Trophoblast cell (in vitro differentiated cells and primary cell): ENCODE measurements around the gene ZHX3.

Experiments used
- DNase-seq, 2 donors: peaks; one replicate each; pipeline ENCODE4 v3.0.0-alpha.2; 2016
- H2AFZ ChIP-seq: 2 replicates; pipeline ENCODE4 v1.6.1; 2013; ENCODE audit warnings: low read length, moderate library complexity, mild to moderate bottlenecking; ENCODE audit not compliant: insufficient read depth, poor library complexity
- H2AK5ac ChIP-seq: 2 replicates; pipeline ENCODE4 v1.6.1; 2013; ENCODE audit warnings: mild to moderate bottlenecking, low read length
- H2BK120ac ChIP-seq: 2 replicates; pipeline ENCODE4 v1.6.1; 2013; ENCODE audit warnings: low read length, mild to moderate bottlenecking, moderate library complexity; ENCODE audit not compliant: insufficient read depth, poor library complexity
- H2BK12ac ChIP-seq: 2 replicates; pipeline ENCODE4 v1.6.1; 2013; ENCODE audit warnings: mild to moderate bottlenecking, low read length, moderate library complexity
- H2BK5ac ChIP-seq: 2 replicates; pipeline ENCODE4 v1.6.1; 2013; ENCODE audit warnings: low read length, low read depth, moderate library complexity, mild to moderate bottlenecking; ENCODE audit not compliant: poor library complexity
- H3K14ac ChIP-seq: 2 replicates; pipeline ENCODE4 v1.6.1; 2013; ENCODE audit warnings: mild to moderate bottlenecking, low read length
- H3K18ac ChIP-seq: 2 replicates; pipeline ENCODE4 v1.6.1; 2013; ENCODE audit warnings: mild to moderate bottlenecking, low read length
- H3K23ac ChIP-seq: 2 replicates; pipeline ENCODE4 v1.6.1; 2013; ENCODE audit warnings: low read length
- H3K27ac ChIP-seq: 2 replicates; pipeline ENCODE4 v1.5.1; 2013; ENCODE audit warnings: low read depth, mild to moderate bottlenecking, inconsistent platforms, low read length, moderate library complexity
- H3K27me3 ChIP-seq: 2 replicates; pipeline ENCODE4 v1.6.1; 2013; ENCODE audit warnings: inconsistent platforms, mild to moderate bottlenecking, low read length, moderate library complexity; ENCODE audit not compliant: insufficient read depth
- H3K36me3 ChIP-seq, 2 experiments: 1 replicate in 1 of 2; 2 replicates in 1 of 2; pipeline ENCODE4 v1.6.1; 2013; ENCODE audit warnings: low read length in 2 of 2, mild to moderate bottlenecking in 2 of 2, moderate library complexity in 1 of 2; ENCODE audit not compliant: insufficient read depth in 2 of 2, control insufficient read depth in 1 of 2
- H3K4ac ChIP-seq: 2 replicates; pipeline ENCODE4 v1.6.1; 2013; ENCODE audit warnings: low read depth, mild to moderate bottlenecking, low read length, moderate library complexity
- H3K4me1 ChIP-seq, 2 experiments: 1 replicate in 1 of 2; 2 replicates in 1 of 2; pipeline ENCODE4 v1.6.1; 2013; ENCODE audit warnings: low read length in 2 of 2, mild to moderate bottlenecking in 2 of 2, moderate library complexity in 1 of 2; ENCODE audit not compliant: insufficient read depth in 2 of 2, control insufficient read depth in 1 of 2
- H3K4me2 ChIP-seq: 2 replicates; pipeline ENCODE4 v1.6.1; 2013; ENCODE audit warnings: inconsistent platforms, mild to moderate bottlenecking, low read length, moderate library complexity
- H3K4me3 ChIP-seq: 2 replicates; pipeline ENCODE4 v1.5.1; 2013; ENCODE audit warnings: mild to moderate bottlenecking, low read depth, low read length, inconsistent platforms
- H3K79me1 ChIP-seq: one replicate; pipeline ENCODE4 v1.6.1; 2013; ENCODE audit warnings: low read length
- H3K79me2 ChIP-seq: 2 replicates; pipeline ENCODE4 v1.6.1; 2013; ENCODE audit warnings: low read length, mild to moderate bottlenecking; ENCODE audit not compliant: control insufficient read depth, insufficient read depth, poor library complexity
- H3K9ac ChIP-seq: 2 replicates; pipeline ENCODE4 v1.6.1; 2013; ENCODE audit warnings: mild to moderate bottlenecking, low read length
- H3K9me3 ChIP-seq: 2 replicates; pipeline ENCODE4 v1.6.1; 2013; ENCODE audit warnings: low read depth, mild to moderate bottlenecking, control low read depth, inconsistent platforms, low read length; ENCODE audit not compliant: insufficient read depth
- H4K12ac ChIP-seq: 2 replicates; pipeline ENCODE4 v1.6.1; 2013; ENCODE audit warnings: low read depth, mild to moderate bottlenecking, low read length, moderate library complexity
- H4K8ac ChIP-seq: 2 replicates; pipeline ENCODE4 v1.6.1; 2013; ENCODE audit warnings: low read depth, mild to moderate bottlenecking, low read length, moderate library complexity
- H4K91ac ChIP-seq: one replicate; pipeline ENCODE4 v1.6.1; 2013; ENCODE audit warnings: low read depth, mild to moderate bottlenecking, low read length, moderate library complexity
- WGBS: extraction: QIAGEN DNeasy Blood & Tissue Kit; methylation state at CpG from one replicate; pipeline ENCODE4 v1.1.7; 2013; ENCODE audit warnings: missing lambda C conversion rate; ENCODE audit not compliant: insufficient read length, insufficient coverage; ENCODE audit errors: extremely low coverage; 5-methylcytosine and 5-hydroxymethylcytosine counted together

ZHX3 gene

GRCh38 chr20:41355598-41356203 lies 38.2 kb upstream of the ZHX3 start:
- Histone ChIP-seq H2AK5ac (no peak overlapping the region), H3K23ac (no peak overlapping the region), H4K91ac (no peak overlapping the region), H2BK120ac (no peak overlapping the region), H3K4me1 (no peaks in the 10 kb centered on the region), H2BK5ac (no peak overlapping the region), H3K4me2 (no peak overlapping the region), H3K14ac (no peak overlapping the region), H4K12ac (no peak overlapping the region), H3K79me2 (no peaks in the 10 kb centered on the region), H3K9me3 (no peaks in the 10 kb centered on the region), H4K8ac (no peak overlapping the region), H3K18ac (no peak overlapping the region), H3K27ac (no peak overlapping the region), H3K79me1 (no peaks in the 10 kb centered on the region), H3K4me3 (no peak overlapping the region), H2BK12ac (no peak overlapping the region), H3K27me3 (no peaks in the 10 kb centered on the region), H2AFZ (no peak overlapping the region), H3K9ac (no peak overlapping the region), H3K36me3 (no peaks in the 10 kb centered on the region), H3K4ac (no peak overlapping the region)
- DNase-seq: no peak
- WGBS: no CpG with 5 or more reads among the region's 7 CpGs

GRCh38 chr20:41355192-41355591 lies 37.7 kb upstream of the ZHX3 start:
- H3K79me1 ChIP-seq: no peaks in the 10 kb centered on the region
- H3K36me3 ChIP-seq: no peaks in the 10 kb centered on the region
- H2BK5ac ChIP-seq: no peak overlapping the region
- H3K79me2 ChIP-seq: no peaks in the 10 kb centered on the region
- no peak overlapping the region for H3K18ac ChIP-seq
- no peak overlapping the region for H3K9ac ChIP-seq
- no peak overlapping the region for H2AFZ ChIP-seq
- no peak for DNase-seq
- H3K4me3 ChIP-seq: no peak overlapping the region
- H3K4ac ChIP-seq: no peak overlapping the region
- no peaks in the 10 kb centered on the region for H3K27me3 ChIP-seq
- H2AK5ac ChIP-seq: no peak overlapping the region
- H4K8ac ChIP-seq: no peak overlapping the region
- no peaks in the 10 kb centered on the region for H3K9me3 ChIP-seq
- H2BK120ac ChIP-seq: no peak overlapping the region
- no peak overlapping the region for H3K14ac ChIP-seq
- no peaks in the 10 kb centered on the region for H3K4me1 ChIP-seq
- H3K23ac ChIP-seq: no peak overlapping the region
- no peak overlapping the region for H2BK12ac ChIP-seq
- H4K12ac ChIP-seq: no peak overlapping the region
- H4K91ac ChIP-seq: no peak overlapping the region
- H3K27ac ChIP-seq: no peak overlapping the region
- no CpG with 5 or more reads among the region's 3 CpGs for WGBS
- H3K4me2 ChIP-seq: no peak overlapping the region

- H4K12ac ChIP-seq: no peak overlapping the region
- H3K79me1 ChIP-seq: no peaks in the 10 kb centered on the region
Measured at GRCh38 chr20:41353530-41353929, 36.0 kb upstream of the ZHX3 start.

GRCh38 chr20:41352666-41353065 lies 35.1 kb upstream of the ZHX3 start:
- no peak overlapping the region for H3K18ac ChIP-seq

More at GRCh38 chr20:41353530-41353929, 36.0 kb upstream of the ZHX3 start:
- Histone ChIP-seq H2BK12ac (no peak overlapping the region), H2BK120ac (no peak overlapping the region), H3K23ac (no peak overlapping the region), H3K18ac (no peak overlapping the region), H2AFZ (no peak overlapping the region), H3K27me3 (no peaks in the 10 kb centered on the region), H3K14ac (no peak overlapping the region), H3K4me2 (no peak overlapping the region), H3K9ac (no peak overlapping the region), H3K4me3 (no peak overlapping the region), H4K91ac (no peak overlapping the region), H3K27ac (no peak overlapping the region), H2BK5ac (no peak overlapping the region), H2AK5ac (no peak overlapping the region), H3K4ac (no peak overlapping the region), H3K79me2 (no peaks in the 10 kb centered on the region), H3K36me3 (peaks cover 0 to 3% of the 10 kb centered on the region in 2 experiments), H3K4me1 (no peaks in the 10 kb centered on the region), H4K8ac (no peak overlapping the region), H3K9me3 (no peaks in the 10 kb centered on the region)
- no peak for DNase-seq

More at GRCh38 chr20:41352666-41353065, 35.1 kb upstream of the ZHX3 start:
- no peaks in the 10 kb centered on the region for H3K4me1 ChIP-seq
- H3K4me3 ChIP-seq: no peak overlapping the region
- H2BK5ac ChIP-seq: no peak overlapping the region
- no CpG with 5 or more reads among the region's 5 CpGs for WGBS
- H3K4ac ChIP-seq: no peak overlapping the region
- H3K79me1 ChIP-seq: no peaks in the 10 kb centered on the region
- no peak for DNase-seq
- H2BK120ac ChIP-seq: no peak overlapping the region
- H3K9me3 ChIP-seq: no peaks in the 10 kb centered on the region
- H3K36me3 ChIP-seq: peaks cover 0 to 3% of the 10 kb centered on the region in 2 experiments
- H4K12ac ChIP-seq: no peak overlapping the region
- no peaks in the 10 kb centered on the region for H3K27me3 ChIP-seq
- no peak overlapping the region for H2AK5ac ChIP-seq
- H3K9ac ChIP-seq: no peak overlapping the region
- H3K79me2 ChIP-seq: no peaks in the 10 kb centered on the region
- H4K8ac ChIP-seq: no peak overlapping the region
- H2BK12ac ChIP-seq: no peak overlapping the region
- H3K23ac ChIP-seq: no peak overlapping the region
- H3K4me2 ChIP-seq: no peak overlapping the region
- no peak overlapping the region for H4K91ac ChIP-seq
- H2AFZ ChIP-seq: no peak overlapping the region
- H3K27ac ChIP-seq: no peak overlapping the region
- H3K14ac ChIP-seq: no peak overlapping the region
